Stromal cell of bone marrow (primary cell): ENCODE data around the gene NEURL1B.
"Not testable (repeated sequence)": the region's sequence is repeated elsewhere in the genome, so short reads cannot be mapped to it uniquely, and the experiment has no call there.

Experiments
- DNase-seq: peaks from one replicate; pipeline ENCODE4 v3.0.0-alpha.2; 2012; ENCODE audit warnings: low read depth

Gene NEURL1B

DNA sequence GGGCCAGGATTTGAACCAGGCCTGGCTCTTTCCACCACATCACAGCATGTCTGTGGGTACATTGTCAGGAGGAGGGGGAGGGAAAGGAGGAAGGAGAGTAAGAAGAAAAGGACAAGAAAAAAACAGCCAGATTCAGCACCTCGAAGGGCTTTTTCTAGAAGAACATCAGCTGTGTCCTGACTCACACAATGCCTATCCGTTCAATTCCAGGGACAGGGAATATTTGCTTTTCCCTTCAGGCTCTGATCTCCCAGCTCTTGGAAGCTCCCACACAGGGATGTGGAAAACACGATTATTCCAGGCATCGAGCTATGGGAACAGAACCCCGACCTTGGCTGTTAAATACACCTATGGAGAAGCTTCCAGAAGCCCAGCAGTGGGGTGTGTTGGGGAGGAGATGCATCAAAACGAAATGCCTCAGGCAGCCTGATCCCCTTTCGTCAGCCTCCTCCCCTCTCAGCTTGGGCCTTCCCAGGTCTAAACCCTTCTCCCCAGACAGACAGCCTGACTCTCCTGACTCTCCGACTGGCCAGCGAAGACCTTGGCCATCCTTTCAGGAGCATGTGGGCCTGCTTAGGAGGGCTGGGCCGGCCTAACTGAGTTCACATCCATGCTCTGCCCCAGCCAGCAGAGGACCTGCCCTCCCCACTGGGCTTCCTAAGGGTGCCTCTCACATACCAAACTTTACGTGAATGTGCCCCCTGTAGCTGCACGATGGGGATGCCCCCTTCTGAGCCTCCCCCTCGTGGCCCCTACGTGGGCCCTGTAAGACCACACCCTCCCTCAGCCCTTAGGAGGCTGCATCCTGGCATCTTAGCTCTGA lies 54.4 kb downstream of the NEURL1B start:
- DNase-seq, result no peak

GRCh38 chr5:172696171-172696849 lies 55.2 kb downstream of the NEURL1B start:
- no peak for DNase-seq

GRCh38 chr5:172697123-172698121 lies 56.4 kb downstream of the NEURL1B start:
- DNase-seq, result peak; percentile 72

DNA sequence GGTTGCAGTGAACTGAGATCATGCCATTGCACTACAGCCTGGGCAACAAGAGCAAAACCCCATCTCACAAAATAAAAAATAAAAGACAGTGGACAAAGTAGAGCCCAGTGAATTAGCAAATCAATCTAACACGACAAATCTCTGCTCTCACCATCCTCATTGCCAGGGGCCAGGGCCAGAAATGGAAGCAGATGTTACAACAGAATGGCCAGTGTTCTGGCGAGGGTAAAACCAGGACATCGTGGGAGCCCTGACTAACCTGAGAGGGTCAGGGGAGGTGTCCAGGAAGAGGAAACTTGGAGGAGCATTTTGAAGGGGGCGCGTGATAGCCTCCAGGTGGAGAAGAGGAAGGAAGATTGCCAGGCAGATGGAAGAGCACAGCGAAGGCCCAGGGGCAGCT lies 58.4 kb downstream of the NEURL1B start:
- no peak for DNase-seq

GRCh38 chr5:172699999-172700364 lies 58.9 kb downstream of the NEURL1B start:
- no peak for DNase-seq

DNA sequence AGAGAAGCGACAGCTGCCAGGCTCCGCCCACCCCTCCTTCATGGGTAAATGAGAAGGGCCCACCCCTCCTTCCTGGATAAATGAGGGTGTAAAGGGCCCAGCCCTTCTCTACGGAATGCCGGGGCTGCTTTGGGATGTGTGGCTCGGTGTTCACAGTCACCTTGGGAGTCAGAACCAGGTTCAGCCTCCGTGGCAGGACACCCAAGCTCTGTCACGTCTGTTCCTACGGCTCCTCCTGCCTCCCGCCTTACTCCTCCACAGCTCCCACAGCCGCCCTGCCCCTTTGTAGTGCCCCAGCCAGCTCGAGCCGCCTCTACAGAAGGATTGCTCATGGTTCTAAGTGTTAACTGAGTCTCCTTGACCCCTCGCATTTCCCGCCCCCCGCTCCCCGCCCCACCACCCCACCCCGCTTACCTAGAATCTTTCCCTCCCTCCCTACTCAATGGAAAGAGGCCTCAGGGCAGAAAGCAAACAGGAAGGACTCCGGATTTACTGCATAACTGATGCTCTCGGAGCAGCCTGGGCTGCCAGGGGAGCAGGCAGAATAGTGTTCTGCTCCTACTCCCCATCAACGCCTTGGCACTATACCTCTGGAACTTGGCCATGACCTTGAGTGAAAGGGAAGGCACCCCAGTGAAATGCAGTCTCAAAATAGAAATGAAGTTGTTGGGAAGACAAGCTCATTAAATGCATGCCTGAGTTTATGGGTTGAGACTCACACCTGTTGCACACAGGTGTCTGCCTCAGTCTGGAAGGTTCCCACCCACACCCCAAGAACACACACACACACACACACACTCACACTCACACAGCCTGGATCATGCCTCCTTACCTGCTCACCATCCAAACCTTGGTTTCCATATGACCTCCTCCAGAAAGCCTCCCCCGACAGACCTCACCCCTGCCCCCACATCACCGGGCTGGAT lies 59.6 kb downstream of the NEURL1B start:
- DNase-seq, result no peak

DNA sequence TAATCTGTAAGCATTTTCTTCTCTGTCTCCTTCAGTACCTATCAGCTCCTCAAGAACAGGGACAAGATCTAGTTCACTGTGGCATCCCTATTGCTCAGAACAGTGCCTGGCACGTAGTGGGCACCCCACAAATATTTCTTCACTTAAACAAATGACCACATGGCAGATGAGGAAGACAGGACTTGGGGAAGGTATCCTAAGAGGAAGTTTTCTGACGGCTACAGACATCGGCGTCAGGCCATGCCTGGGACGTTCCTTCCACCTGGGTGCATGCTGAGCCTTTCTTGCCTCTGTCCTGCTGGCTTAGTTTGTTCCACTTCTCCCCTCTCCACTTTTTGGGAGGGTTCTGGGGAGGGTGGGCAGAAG lies 60.2 kb downstream of the NEURL1B start:
- no peak for DNase-seq

- no peak for DNase-seq
Observed at GRCh38 chr5:172703952-172704351, 62.9 kb downstream of the NEURL1B start.

DNA sequence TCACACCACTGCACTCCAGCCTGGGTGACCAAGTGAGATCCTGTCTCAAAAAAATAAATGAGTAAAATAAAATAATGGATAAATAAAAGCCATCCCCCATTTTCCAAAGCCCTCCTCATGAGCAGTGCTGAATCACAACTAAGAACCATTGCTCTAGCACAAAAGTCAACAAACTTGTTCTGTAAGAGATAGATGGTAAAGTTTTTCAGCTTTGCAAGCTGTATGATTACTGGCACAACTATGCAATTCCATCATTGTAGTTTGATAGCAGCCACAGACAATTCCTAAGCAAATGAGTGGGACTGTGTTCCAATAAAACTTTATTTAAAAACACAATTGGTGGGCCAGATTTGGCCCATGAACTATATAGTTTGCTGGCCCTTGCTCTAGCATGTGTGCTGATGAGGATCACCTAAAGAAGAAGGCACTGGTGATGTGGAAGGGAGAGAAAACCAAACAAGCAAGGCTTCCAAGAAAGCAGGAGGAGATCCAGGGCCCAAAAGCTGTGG lies 64.6 kb downstream of the NEURL1B start:
- DNase-seq, result no peak

- no peak for DNase-seq
Observed at GRCh38 chr5:172706796-172707195, 65.7 kb downstream of the NEURL1B start.

DNA sequence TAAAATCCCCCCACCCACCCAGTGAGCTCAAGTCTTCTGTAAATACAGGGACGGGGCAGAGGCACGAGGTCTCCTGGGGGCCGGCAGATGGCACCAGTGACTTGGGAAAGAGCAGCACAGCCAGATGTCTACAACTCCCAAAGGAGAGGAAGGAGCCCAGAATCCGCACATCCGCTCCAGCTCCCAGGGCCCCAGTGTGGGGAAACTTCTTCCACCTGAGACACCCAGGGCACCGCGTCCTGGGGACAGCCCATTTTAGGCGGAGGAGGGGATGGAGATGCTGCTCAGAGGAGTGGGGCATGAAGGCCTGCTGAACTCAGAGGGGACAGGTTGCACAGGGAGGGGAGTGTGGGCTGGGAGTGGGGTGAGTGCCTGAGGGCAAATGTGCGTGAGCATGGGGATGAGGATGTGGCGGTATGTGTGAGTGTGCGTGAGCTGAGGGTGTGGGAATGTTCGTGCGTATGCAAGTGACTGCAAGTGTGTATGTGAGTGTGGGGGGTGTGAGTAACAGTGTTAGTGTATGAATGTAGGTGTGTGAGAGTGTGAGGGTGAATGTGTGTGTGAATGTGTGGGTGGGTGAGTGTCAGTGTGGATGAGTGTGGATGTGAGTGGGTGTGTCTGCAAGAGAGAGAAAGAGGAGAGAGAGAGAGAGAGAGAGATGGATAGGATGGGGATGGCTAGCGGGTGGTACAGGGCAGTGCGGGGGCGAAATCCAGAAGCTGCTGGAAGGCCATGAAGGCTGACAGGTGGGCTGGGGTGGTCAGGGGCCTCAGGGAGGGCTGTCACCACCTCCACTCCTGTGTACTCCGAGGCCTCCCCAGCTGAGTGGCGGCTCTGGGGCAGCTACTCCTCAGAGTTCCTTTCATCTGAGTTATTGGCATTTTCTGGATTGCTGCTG lies 66.5 kb downstream of the NEURL1B start:
- DNase-seq, result peak; percentile 35

DNA sequence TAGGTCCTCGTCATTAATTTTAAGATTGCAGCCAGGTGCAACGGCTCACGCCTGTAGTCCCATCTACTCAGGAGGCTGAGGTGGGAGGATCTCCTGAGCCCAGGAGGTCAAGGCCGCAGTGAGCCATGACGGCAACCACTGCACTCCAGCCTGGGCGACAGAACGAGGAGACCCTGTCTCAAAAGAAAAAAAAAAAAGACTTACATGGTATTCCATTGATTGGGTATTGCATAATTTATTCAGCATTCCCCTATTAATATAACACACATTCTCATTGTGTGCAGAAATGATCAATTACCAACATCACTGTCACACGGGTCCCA lies 67.1 kb downstream of the NEURL1B start:
- no peak for DNase-seq

GRCh38 chr5:172710676-172711075 lies 69.6 kb downstream of the NEURL1B start:
- DNase-seq, result no peak

- DNase-seq, result not testable (repeated sequence)
Observed at GRCh38 chr5:172711321-172711861, 70.3 kb downstream of the NEURL1B start.

- DNase-seq, result no peak
Observed at GRCh38 chr5:172712610-172713009, 71.5 kb downstream of the NEURL1B start.

DNA sequence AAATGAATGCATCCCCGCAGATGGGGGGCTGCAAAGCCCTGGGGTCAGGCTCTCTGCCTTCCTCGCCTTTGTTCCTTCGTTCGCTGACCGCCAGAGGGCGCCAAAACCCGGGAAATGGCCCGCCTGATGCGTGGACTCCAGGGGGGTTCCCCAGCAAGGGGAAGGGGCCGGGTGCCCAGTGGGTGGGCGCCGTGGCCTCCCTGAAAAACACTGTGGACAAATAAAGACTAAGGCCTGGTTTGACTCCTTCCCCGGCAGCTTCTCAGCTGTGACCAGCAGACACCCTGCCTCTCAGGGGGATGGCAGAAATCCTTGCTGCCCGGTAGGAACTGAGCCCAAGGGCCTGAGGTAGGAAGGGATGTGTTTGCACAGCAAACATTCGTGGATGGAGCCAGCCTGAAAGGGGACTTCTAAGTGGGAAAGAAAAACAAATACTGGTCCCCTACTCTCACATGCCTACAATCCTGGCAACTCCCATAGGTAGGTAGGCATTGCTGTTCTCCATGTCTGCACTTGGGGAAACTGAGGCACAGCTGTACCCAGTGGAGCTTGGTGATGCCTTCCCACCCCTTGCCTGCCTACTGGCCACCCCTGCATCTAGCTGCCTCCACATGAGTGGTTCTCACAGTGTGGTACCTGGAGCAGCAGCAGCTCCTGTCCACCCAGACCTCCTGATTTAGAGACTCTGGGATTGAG lies 72.2 kb downstream of the NEURL1B start:
- no peak for DNase-seq

DNA sequence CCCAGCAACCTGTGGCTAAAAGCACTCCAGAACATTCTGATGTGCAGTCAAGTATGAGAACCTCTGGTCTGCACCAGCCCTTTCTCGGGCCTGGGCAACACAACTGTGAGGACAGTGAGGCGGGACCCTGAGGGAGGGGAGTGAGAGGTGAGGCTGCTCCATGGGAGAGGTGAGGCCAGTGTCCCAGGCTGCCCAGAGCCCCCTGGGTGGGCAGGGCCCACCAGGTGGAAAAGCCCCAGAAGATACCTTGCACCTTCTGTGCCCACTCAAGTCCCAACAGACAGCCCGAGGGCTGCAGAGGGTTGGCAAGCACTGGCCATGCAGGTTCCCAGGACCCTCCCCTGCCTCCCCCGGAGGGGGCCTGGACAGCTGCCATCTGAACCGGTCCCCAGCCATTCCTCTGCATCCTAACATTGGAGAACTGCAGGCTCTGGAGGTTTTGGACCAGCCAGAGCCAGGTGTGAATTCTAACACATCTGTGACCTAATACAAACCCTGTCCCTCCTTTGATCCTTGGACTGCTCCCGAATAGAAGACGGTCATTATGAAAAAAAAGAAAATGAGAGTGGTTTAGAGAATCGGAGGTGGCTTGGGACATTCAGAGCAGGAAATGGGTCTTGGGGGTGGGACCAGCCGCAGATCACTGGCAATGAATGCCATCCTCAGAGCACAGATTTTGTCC lies 72.9 kb downstream of the NEURL1B start:
- no peak for DNase-seq

- peak; percentile 36 for DNase-seq
Observed at GRCh38 chr5:172714491-172715420, 73.7 kb downstream of the NEURL1B start.
